ENCODE data around the gene TRABD2B. TPM values are rescaled to one million over a fixed set of nuclear protein-coding genes. Genes with fewer than 3 reads are reported as not detected.

TRABD2B gene
- total and polyA plus RNA-seq, 2 experiments from 2014 or later: 1.6 to 2.0 TPM

GRCh38 chr1:47793563-47793962 is 203.6 kb downstream of the TRABD2B start:
- Histone ChIP-seq H3K36me3 (ENCODE audit: insufficient read depth) (no peaks in the 10 kb centered on the region), H3F3A (replicated peaks; ENCODE audit: low read depth) (no peaks in the 10 kb centered on the region), H2AFZ (no peak overlapping the region), H3K4me2 (no peak overlapping the region), H3K9me2 (ENCODE audit: insufficient read depth) (no peaks in the 10 kb centered on the region), H3K79me2 (replicated peaks; ENCODE audit: insufficient read depth) (no peaks in the 10 kb centered on the region), H4K20me1 (replicated peaks; ENCODE audit: insufficient read depth) (no peaks in the 10 kb centered on the region), H3K27me3 (ENCODE audit: insufficient read depth) (no peaks in the 10 kb centered on the region), H3K4me1 (ENCODE audit: insufficient read depth) (no peaks in the 10 kb centered on the region), H3K4me3 (no peak overlapping the region), H3K27ac (ENCODE audit: low read depth) (no peak overlapping the region)
- H3K36me3 Mint-ChIP-seq (ENCODE audit: low read depth): no peaks in the 10 kb centered on the region
- no peak overlapping the region for H3K4me3 Mint-ChIP-seq
- DNase-seq (ENCODE audit: low spot score) (no peak), ATAC-seq (no peak)
- H3K27me3 Mint-ChIP-seq (ENCODE audit: insufficient read depth, low read depth, poor library complexity): peaks cover 9% of the 10 kb centered on the region
- H3K9me3 Mint-ChIP-seq: no peaks in the 10 kb centered on the region
- TF ChIP-seq EZH2 (IDR thresholded peaks at IDR 0.05; ENCODE audit: low read depth, unreplicated experiment): no peak
- TF ChIP-seq CTCF (conservative IDR thresholded peaks at IDR 0.05; ENCODE audit: low read depth in 2 of 2): no peak
- TF ChIP-seq ZNF114 (CRISPR knock-in tag; IDR thresholded peaks at IDR 0.05): no peak
- no peak for TF ChIP-seq STAT1 (IDR thresholded peaks at IDR 0.05; ENCODE audit: unreplicated experiment)
- TF ChIP-seq ZNF462 (CRISPR knock-in tag; IDR thresholded peaks at IDR 0.05): no peak
- no peak for TF ChIP-seq CREB1 (CRISPR knock-in tag; IDR thresholded peaks at IDR 0.05; ENCODE audit: low read depth)
- TF ChIP-seq POLR2AphosphoS5 (IDR thresholded peaks at IDR 0.05; ENCODE audit: low read depth): no peak
- TF ChIP-seq EZH2phosphoT487 (IDR thresholded peaks at IDR 0.05; ENCODE audit: unreplicated experiment): no peak
- no peak for TF ChIP-seq REST (IDR thresholded peaks at IDR 0.05; ENCODE audit: unreplicated experiment)
- TF ChIP-seq NANOG (IDR thresholded peaks at IDR 0.05; ENCODE audit: borderline replicate concordance): no peak
- TF ChIP-seq ETS1 (IDR thresholded peaks at IDR 0.05): no peak
- TF ChIP-seq JUNB (IDR thresholded peaks at IDR 0.05; ENCODE audit: unreplicated experiment): no peak
- TF ChIP-seq ZNF331 (CRISPR knock-in tag; IDR thresholded peaks at IDR 0.05; ENCODE audit: low read depth): no peak
- H3K27ac Mint-ChIP-seq: no peak overlapping the region
- no peaks in the 10 kb centered on the region for H3K4me1 Mint-ChIP-seq
